Peyer's patch (tissue), 4 donors: ENCODE measurements around the gene TBXAS1. TPM values are rescaled to one million over a fixed set of nuclear protein-coding genes. Genes with fewer than 3 reads are reported as not detected.

Source experiments
- DNase-seq, 3 donors: peaks; one replicate each; pipeline ENCODE4 v3.0.0-alpha.2; 2017 to 2019
- H3K27ac ChIP-seq, 4 donors: fragments of 200-600 bp; sonication (generic); one replicate each; pipeline ENCODE4 v1.5.1; 2016 to 2019
- H3K27me3 ChIP-seq, 2 donors: fragments of 200-600 bp; sonication (generic); one replicate each; pipeline ENCODE4 v1.5.1; 2019
- H3K36me3 ChIP-seq, 3 donors: fragments of 200-600 bp; sonication (generic); one replicate each; pipeline ENCODE4 v1.5.1; 2016 to 2019
- H3K4me1 ChIP-seq, 4 donors: fragments of 200-600 bp; sonication (generic); one replicate each; pipeline ENCODE4 v1.5.1; 2016 to 2019
- H3K4me3 ChIP-seq, 4 donors: fragments of 200-600 bp; sonication (generic); 1 replicate in 3 of 4; 2 replicates in 1 of 4; pipeline ENCODE4 v1.5.1; 2016 to 2019; ENCODE audit warnings: mild to moderate bottlenecking in 1 of 4
- H3K9me3 ChIP-seq, 4 donors: fragments of 200-600 bp; sonication (generic); one replicate each; pipeline ENCODE4 v1.5.1; 2016 to 2019; ENCODE audit warnings: mild to moderate bottlenecking in 1 of 4
- POLR2A ChIP-seq, 2 donors: fragments of 450-650 bp; IDR thresholded peaks; one replicate each; pipeline ENCODE4 v1.5.1; 2017; ENCODE audit warnings: antibody characterized with exemption in 2 of 2, mild to moderate bottlenecking in 2 of 2, moderate library complexity in 2 of 2
- total RNA-seq, 4 donors: library from RNA; depleted of rRNA; stranded (reverse); fragments of >200 nt; gene quantifications; one replicate each; pipeline ENCODE4 v1.1.0, GENCODE V29; 2016
- TF ChIP-seq, protein P1 (sequence below), 6 experiments: fragments of 450-650 bp in 4 of 6; fragments of 200-600 bp in 2 of 6; sonication (generic) in 1 of 6; IDR thresholded peaks; one replicate each; pipeline ENCODE4 v1.5.1; 2017 to 2019; ENCODE audit warnings: antibody characterized with exemption in 6 of 6, mild to moderate bottlenecking in 3 of 6, moderate library complexity in 1 of 6

The TBXAS1 gene
- total RNA-seq, 4 donors from 2014 or later, result 11.2 to 227 (median 33.9) TPM

DNA sequence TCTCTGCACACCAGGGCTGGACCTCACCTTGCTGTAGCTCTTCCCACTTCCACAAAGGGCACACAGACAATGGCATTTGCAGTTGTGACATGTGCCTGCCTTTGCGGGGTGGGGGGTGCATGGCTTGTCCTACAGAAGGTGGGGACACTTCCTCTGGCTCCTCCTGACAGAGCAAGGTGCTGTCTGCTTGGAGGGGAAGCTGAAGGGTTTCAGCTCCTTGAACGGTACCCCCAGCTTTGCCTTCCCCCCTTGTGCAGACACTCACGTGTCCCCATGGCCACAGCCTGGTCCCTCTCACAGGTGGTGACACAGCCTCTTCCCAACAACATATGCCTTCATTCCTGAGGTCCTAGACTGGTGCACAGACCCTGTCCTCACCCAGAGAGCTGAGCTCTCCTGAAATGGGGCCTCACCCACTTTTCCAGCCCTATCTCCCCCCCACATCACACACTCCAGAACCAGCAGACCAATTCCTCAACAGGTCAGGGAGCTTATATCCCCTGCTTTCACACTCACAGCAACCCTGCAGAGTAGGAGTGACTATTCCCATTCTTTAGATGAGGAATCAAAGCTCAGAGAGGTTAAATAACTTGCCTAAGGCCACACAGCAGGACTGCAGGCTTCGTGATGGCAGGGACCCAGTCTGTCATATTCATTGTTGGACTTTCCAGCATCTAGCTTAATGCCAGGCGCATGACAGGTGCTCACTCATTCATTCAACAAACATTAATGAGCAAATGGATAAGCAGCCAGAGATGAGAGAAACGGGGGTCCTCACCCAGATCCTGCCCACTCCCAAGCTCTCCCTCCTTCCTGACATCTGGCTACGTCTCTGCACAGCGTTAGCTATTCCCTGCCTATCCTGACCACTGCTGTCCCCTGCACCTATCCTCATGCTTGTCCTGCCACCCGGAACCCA lies 189.3 kb downstream of the TBXAS1 start:
- Histone ChIP-seq H3K9me3 (no peaks in the 10 kb centered on the region), H3K27ac (no peak overlapping the region), H3K4me3 (no peak overlapping the region), H3K4me1 (no peaks in the 10 kb centered on the region), H3K27me3 (no peaks in the 10 kb centered on the region), H3K36me3 (peaks cover 0 to 15% (median 0%) of the 10 kb centered on the region in 3 donors)
- no peak for DNase-seq
- TF ChIP-seq, protein P1, sequence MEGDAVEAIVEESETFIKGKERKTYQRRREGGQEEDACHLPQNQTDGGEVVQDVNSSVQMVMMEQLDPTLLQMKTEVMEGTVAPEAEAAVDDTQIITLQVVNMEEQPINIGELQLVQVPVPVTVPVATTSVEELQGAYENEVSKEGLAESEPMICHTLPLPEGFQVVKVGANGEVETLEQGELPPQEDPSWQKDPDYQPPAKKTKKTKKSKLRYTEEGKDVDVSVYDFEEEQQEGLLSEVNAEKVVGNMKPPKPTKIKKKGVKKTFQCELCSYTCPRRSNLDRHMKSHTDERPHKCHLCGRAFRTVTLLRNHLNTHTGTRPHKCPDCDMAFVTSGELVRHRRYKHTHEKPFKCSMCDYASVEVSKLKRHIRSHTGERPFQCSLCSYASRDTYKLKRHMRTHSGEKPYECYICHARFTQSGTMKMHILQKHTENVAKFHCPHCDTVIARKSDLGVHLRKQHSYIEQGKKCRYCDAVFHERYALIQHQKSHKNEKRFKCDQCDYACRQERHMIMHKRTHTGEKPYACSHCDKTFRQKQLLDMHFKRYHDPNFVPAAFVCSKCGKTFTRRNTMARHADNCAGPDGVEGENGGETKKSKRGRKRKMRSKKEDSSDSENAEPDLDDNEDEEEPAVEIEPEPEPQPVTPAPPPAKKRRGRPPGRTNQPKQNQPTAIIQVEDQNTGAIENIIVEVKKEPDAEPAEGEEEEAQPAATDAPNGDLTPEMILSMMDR (IDR thresholded peaks at IDR 0.05), result no peak
- TF ChIP-seq POLR2A (IDR thresholded peaks at IDR 0.05), result no peak

DNA sequence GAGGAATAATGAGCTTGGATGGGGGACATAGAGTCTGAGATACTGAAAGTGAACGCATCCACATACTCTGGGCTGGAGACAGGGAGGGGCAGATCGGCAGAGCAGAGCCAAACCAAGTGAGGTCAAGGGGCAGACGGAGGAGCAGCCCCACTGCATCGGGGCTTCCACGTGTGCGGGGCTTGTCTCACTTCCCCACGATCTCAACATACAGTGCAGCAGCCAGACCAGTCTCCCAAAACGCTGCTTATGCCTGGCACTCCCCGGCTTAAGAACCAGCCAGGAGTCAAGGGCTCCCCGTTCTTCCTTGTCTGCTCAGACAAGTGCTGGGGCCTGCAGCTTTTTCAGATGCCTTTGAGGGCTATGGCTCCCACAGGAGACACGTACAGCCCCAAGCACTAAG lies 190.1 kb downstream of the TBXAS1 start:
- no peak for DNase-seq
- H3K27ac ChIP-seq, result no peak overlapping the region
- TF ChIP-seq POLR2A (IDR thresholded peaks at IDR 0.05), result no peak
- TF ChIP-seq, protein P1 (IDR thresholded peaks at IDR 0.05), result no peak

DNA sequence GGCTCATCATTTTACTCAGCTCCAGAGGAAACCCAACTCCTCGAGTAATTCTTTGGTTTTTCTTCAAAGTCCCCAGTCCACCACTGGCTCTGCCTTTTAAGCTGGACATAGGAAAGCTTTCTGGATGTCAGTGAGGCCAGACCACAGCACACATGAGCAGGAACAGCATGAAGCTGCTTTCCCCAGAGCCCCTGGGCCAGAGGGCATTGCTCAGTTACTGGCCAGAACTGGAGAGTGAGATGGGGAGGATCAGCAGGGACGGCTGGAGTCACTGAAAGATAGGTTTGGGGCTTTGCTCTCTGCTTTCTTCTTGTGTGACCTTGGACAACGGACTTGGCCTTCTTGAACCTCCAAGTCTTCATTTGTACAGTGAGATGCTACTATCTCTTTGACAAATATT lies 190.5 kb downstream of the TBXAS1 start:
- Histone ChIP-seq H3K27me3 (no peaks in the 10 kb centered on the region), H3K36me3 (peaks cover 0 to 27% (median 0%) of the 10 kb centered on the region in 3 donors), H3K27ac (no peak overlapping the region), H3K4me1 (no peaks in the 10 kb centered on the region), H3K4me3 (no peak overlapping the region), H3K9me3 (no peaks in the 10 kb centered on the region)
- DNase-seq, result no peak
- no peak for TF ChIP-seq POLR2A (IDR thresholded peaks at IDR 0.05)
- TF ChIP-seq, protein P1 (IDR thresholded peaks at IDR 0.05), result no peak

More for the DNA sequence above, 190.1 kb downstream of the TBXAS1 start:
- H3K4me1 ChIP-seq, result no peaks in the 10 kb centered on the region
- no peaks in the 10 kb centered on the region for H3K27me3 ChIP-seq
- no peaks in the 10 kb centered on the region for H3K9me3 ChIP-seq
- peaks cover 0 to 23% (median 0%) of the 10 kb centered on the region in 3 donors for H3K36me3 ChIP-seq
- no peak overlapping the region for H3K4me3 ChIP-seq

DNA sequence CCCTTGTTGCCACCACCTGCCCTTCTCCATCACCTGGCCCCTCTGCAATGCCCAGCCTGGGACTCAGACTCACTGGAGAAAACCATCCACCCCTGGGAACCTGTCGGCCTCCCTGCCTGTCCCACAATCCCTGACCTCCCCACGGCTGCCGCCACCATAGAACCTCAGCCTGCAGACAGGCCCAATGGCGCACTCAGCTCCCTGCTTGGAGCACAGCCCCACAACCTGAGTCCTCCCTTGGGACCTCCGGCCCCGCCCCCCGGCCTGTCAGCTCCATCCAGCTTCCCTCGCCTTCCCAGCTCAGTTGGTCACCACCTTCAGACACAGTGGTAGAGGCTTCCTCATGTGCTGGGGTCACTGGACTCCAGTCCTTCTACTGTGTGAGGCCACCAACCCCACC lies 192.5 kb downstream of the TBXAS1 start:
- Histone ChIP-seq H3K27me3 (no peaks in the 10 kb centered on the region), H3K27ac (no peak overlapping the region), H3K4me3 (no peak overlapping the region), H3K36me3 (peaks cover 0 to 45% (median 0%) of the 10 kb centered on the region in 3 donors), H3K9me3 (no peaks in the 10 kb centered on the region), H3K4me1 (no peaks in the 10 kb centered on the region)
- no peak for TF ChIP-seq POLR2A (IDR thresholded peaks at IDR 0.05)
- TF ChIP-seq, protein P1 (IDR thresholded peaks at IDR 0.05), result no peak
- no peak for DNase-seq

DNA sequence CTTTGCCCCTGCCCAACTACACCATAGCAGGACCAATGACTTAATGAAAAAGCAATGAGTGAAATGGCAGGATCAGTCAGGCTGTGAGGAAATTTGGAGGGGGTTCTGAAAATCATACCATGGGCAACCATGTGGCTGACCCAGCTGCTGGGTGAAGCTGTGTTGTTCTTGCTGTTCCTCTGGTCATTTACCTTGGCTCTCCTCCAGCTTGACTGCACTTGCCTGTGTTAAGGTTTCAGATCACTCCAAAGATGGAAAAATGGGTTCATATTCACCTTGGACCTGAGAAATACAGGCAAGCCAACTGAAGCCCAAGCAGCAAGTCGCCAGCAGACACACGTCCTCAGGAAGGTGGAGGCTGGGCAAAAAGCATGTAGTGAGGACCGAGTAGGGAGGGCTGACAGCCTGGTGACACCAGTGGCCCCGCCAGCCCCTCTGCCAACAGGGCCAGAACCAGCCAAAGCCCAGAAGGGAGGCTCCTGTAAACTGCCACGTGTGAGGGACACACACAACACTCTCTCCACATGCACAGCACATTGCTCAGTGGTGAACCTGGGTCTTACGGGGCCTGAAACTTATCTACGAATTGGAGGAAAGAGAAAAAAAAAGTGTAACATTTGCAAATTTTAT lies 193.6 kb downstream of the TBXAS1 start:
- no peaks in the 10 kb centered on the region for H3K27me3 ChIP-seq
- H3K4me1 ChIP-seq, result no peaks in the 10 kb centered on the region
- H3K27ac ChIP-seq, result no peak overlapping the region
- no peak overlapping the region for H3K4me3 ChIP-seq
- TF ChIP-seq, protein P1 (IDR thresholded peaks at IDR 0.05), result no peak
- no peak for TF ChIP-seq POLR2A (IDR thresholded peaks at IDR 0.05)
- DNase-seq, result no peak
- H3K9me3 ChIP-seq, result no peaks in the 10 kb centered on the region
- H3K36me3 ChIP-seq, result peaks cover 0 to 56% (median 0%) of the 10 kb centered on the region in 3 donors
